Effector memory CD4-positive, alpha-beta T cell (primary cell): ENCODE results near the gene TMEM8B.

Source experiments
- DNase-seq, 3 donors: peaks; one replicate each; pipeline ENCODE4 v3.0.0-alpha.2; 2020
- H3K27ac ChIP-seq: 2 replicates; pipeline ENCODE4 v1.7.0; 2013; ENCODE audit warnings: mild to moderate bottlenecking, low read length, moderate library complexity; ENCODE audit not compliant: insufficient read depth, poor library complexity, severe bottlenecking
- H3K27me3 ChIP-seq: replicated peaks from 2 replicates; pipeline ENCODE4 v1.7.0; 2013; ENCODE audit warnings: mild to moderate bottlenecking, low read length; ENCODE audit not compliant: insufficient read depth, control insufficient read depth, poor library complexity, severe bottlenecking
- H3K36me3 ChIP-seq: 2 replicates; pipeline ENCODE4 v1.7.0; 2013; ENCODE audit warnings: mild to moderate bottlenecking, low read length, moderate library complexity; ENCODE audit not compliant: control insufficient read depth, insufficient read depth
- H3K4me1 ChIP-seq: 2 replicates; pipeline ENCODE4 v1.7.0; 2013; ENCODE audit warnings: low read length, mild to moderate bottlenecking; ENCODE audit not compliant: control insufficient read depth, insufficient read depth, poor library complexity, severe bottlenecking
- H3K4me3 ChIP-seq: 2 replicates; pipeline ENCODE4 v1.7.0; 2013; ENCODE audit warnings: low read length, low read depth, mild to moderate bottlenecking; ENCODE audit not compliant: insufficient read depth, poor library complexity, severe bottlenecking
- H3K9me3 ChIP-seq: 2 replicates; pipeline ENCODE4 v1.7.0; 2013; ENCODE audit warnings: mild to moderate bottlenecking, low read length, moderate library complexity; ENCODE audit not compliant: control insufficient read depth

TMEM8B gene

DNA sequence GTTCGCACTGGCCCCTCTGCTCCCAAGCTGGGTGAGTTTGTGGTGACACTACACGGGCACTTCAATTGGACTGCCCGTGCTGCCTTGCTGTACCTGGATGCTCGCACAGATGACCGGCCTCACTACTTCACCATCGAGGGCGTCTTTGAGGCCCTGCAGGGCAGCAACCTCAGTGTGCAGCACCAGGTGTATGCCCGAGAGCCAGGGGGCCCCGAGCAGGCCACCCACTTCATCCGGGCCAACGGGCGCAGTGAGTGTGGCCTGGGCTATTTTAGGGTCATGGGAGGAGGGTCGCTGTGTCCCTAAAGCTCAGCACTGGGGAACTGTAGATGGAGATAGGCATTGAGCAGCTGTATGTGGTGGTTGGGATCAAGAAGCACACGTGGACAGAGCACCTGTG lies 36.2 kb upstream of the TMEM8B start:
- H3K36me3 ChIP-seq: peaks cover 6% of the 10 kb centered on the region
- no peak overlapping the region for H3K4me3 ChIP-seq
- H3K27me3 ChIP-seq: no peaks in the 10 kb centered on the region
- DNase-seq: no peak
- no peak overlapping the region for H3K27ac ChIP-seq
- no peaks in the 10 kb centered on the region for H3K9me3 ChIP-seq
- no peaks in the 10 kb centered on the region for H3K4me1 ChIP-seq

DNA sequence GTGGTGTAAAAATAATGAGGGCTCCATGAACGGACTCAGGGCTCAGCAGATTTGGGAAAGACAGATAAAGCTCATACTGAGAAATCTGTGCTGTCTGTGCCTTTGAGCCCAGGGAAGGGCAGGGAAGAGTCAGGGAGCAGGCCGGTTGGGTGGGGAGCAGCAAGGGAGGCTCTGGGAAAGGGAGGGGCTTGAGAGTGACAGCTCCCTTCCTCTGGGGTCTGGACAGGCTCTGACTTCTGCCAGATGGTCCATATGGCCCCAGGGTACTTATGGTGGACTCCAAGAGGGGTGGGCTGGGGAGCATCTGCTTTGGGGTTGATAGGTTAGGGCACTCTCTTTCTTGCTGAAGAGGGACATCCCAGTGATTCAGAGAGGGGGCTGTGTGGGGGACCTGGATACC lies 35.6 kb upstream of the TMEM8B start:
- no peaks in the 10 kb centered on the region for H3K9me3 ChIP-seq
- H3K27me3 ChIP-seq: no peaks in the 10 kb centered on the region
- H3K4me1 ChIP-seq: no peaks in the 10 kb centered on the region
- DNase-seq: no peak
- H3K27ac ChIP-seq: no peak overlapping the region
- no peak overlapping the region for H3K4me3 ChIP-seq
- peaks cover 6% of the 10 kb centered on the region for H3K36me3 ChIP-seq

DNA sequence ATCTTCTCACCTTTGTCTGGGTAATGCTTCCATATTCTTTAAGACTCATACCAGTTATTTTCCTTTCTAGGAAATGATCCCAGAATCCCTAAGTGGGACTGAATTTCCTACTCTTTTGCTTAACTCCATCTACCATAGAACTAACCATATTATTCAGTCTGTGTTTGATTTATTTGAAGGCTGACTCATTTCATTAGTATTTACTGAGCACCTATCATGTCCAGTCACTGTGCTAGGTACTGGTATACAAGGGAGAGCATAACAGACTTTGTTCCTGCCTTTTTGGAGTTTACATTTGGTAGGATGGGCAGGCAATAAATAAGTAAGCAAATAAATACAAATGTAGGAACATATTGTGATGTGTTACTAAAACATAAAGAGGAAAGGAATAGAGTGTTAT lies 33.3 kb upstream of the TMEM8B start:
- no peak overlapping the region for H3K27ac ChIP-seq

DNA sequence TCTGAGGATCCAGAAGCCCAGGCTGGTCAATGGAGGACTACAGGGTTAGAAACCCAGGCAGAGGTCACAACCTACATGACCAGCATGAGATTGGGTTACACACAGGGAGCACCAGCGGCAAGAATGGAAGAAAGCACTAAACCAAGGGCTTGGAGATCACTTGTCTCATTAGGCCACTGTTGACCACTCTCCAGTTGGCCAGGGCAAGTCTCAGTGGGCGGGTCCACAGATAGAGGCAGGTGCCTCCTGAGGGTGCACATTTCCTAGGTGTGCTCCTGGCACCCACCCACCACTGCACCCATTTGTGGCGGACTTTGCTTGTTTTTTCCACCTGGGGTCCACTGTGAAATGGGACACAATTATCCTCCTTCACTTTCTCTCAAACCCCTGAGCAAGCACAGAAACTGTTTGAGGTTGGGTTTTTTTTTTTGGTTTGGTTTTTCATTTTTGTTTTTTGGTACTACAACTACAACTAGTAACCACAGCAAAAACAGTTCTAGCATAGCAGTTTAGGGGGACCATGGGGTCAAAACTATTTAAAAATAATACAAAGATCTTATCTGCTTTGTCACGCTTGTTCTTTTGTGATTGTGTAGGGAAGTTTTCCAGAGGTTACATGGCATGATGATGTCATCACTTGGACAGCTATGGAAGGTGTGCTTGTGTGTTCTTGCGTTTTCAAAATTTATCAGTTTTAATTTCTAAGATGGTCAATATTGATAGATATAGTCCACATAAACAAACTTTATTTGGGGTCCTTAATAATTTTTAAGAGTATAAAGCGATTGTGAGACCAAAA lies 31.5 kb upstream of the TMEM8B start:
- Histone ChIP-seq H3K27ac (no peak overlapping the region), H3K27me3 (no peaks in the 10 kb centered on the region), H3K4me1 (no peaks in the 10 kb centered on the region), H3K4me3 (no peak overlapping the region), H3K36me3 (peaks cover 6% of the 10 kb centered on the region), H3K9me3 (no peaks in the 10 kb centered on the region)
- no peak for DNase-seq

More for the DNA sequence above, 33.3 kb upstream of the TMEM8B start:
- Histone ChIP-seq H3K4me3 (no peak overlapping the region), H3K9me3 (no peaks in the 10 kb centered on the region), H3K4me1 (no peaks in the 10 kb centered on the region), H3K36me3 (peaks cover 6% of the 10 kb centered on the region), H3K27me3 (no peaks in the 10 kb centered on the region)
- no peak for DNase-seq

DNA sequence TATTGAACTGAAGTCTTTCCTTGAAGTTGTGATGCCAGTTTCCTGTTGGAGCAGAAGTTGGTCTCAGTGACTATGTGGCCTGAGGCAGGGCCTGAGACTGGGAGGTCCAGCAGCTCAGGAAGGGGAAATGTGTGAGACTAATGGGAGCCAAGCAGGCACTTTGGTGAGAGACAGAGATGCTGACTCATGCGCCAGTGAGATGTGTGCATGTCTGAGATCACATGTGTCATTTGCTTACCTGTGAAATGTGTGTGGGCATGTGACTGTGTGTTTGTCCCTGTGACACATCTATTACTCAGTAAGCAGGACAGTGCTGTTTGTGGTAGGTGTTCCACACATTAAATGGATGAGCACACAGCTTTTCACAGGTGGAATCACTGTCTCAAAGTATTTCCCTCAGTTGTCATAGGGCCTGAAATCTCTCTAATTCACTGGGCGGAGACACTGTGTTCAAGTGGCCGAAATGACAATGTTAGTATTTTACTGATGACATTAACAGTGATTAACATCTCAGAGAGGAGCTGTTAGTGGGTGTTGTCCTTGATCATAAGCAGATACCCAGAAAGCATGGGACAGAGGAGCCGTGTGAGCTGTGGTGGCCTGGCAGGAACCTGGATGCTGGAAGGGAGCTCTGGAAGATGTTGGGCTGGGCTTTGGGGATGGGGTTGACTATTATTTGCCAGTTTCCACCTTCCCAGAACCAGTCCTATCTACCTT lies 30.2 kb upstream of the TMEM8B start:
- H3K27ac ChIP-seq: no peak overlapping the region
- no peak overlapping the region for H3K4me3 ChIP-seq
- no peak for DNase-seq

DNA sequence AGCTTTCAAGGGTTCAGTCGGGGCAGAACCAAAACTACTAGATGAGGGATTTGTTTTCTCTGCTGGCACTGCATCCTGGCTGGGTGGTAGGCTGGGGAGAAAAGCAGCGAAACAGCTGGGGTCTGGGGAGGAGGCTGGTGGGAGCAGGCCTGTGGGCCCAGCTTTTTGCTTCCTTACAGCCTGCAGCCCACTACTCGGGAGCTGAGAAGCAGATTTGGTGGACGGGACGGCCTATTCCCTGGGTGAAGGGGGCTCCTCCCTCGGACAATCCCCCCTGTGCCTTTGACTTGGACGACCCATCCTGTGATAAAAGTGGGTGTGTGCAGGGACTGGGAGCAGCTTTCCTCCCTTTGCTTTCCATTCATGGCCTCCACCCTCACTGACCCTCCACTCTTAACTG lies 28.5 kb upstream of the TMEM8B start:
- no peak overlapping the region for H3K4me3 ChIP-seq
- peaks cover 8% of the 10 kb centered on the region for H3K36me3 ChIP-seq
- no peaks in the 10 kb centered on the region for H3K4me1 ChIP-seq
- no peak overlapping the region for H3K27ac ChIP-seq
- no peak for DNase-seq
- H3K27me3 ChIP-seq: no peaks in the 10 kb centered on the region
- no peaks in the 10 kb centered on the region for H3K9me3 ChIP-seq

More for the DNA sequence above, 30.2 kb upstream of the TMEM8B start:
- no peaks in the 10 kb centered on the region for H3K4me1 ChIP-seq
- no peaks in the 10 kb centered on the region for H3K27me3 ChIP-seq
- no peaks in the 10 kb centered on the region for H3K36me3 ChIP-seq
- no peaks in the 10 kb centered on the region for H3K9me3 ChIP-seq

DNA sequence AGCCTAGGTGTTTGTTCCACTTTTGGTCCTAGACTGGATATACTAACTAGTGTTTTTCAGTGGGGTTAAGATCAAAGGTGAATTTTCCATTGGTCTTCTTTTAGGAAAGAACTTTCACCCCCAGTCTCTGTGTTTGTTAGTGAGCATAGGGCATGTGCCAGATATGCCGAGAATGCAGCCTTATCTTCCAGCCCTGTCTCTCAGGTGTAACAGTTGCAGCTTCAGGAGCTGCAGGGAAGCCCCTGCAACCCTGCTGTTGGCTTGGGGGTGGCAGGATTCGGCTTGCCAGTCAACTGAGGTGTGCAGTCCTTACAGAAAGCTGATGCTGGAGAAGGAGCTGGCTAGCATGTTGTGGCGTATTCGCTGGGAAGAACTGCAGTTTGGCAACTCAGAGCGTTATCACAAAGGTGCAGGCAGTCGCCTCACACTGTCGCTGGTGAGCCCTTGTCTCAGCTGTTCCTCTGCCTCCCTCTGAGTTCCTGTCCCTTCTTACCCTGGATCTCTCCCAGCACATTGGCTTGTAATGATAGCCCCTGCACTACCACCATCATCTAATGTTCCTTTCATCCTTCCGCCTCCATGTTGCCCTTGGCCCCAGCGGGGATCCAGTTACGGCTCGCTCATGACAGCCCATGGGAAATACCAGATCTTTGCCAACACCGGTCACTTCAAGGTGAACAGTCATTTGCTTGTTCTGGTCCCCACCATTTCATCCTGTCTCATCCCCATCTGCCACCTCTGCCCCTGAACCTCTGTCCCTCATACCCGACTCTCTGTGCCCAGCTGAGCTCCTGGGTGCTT lies 27.5 kb upstream of the TMEM8B start:
- Histone ChIP-seq H3K27me3 (no peaks in the 10 kb centered on the region), H3K4me1 (no peaks in the 10 kb centered on the region), H3K27ac (no peak overlapping the region), H3K9me3 (no peaks in the 10 kb centered on the region), H3K4me3 (no peak overlapping the region), H3K36me3 (peaks cover 16% of the 10 kb centered on the region)
- no peak for DNase-seq

DNA sequence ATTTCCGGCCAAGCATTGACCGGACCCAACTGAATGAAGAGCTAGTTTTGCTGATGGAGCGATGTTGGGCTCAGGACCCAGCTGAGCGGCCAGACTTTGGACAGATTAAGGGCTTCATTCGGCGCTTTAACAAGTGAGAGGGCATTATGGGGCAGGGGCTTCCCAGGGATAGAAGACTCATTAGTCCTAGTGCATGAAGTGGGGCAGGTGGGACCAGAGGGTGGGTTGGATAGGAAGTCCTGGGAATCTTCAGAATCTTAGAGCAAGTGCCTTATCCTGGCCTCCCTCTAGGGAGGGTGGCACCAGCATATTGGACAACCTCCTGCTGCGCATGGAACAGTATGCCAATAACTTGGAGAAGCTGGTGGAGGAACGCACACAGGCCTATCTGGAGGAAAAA lies 22.9 kb upstream of the TMEM8B start:
- DNase-seq: no peak
- Histone ChIP-seq H3K27me3 (no peaks in the 10 kb centered on the region), H3K4me3 (no peak overlapping the region), H3K27ac (no peak overlapping the region), H3K9me3 (no peaks in the 10 kb centered on the region), H3K36me3 (peaks cover 24% of the 10 kb centered on the region), H3K4me1 (no peaks in the 10 kb centered on the region)

DNA sequence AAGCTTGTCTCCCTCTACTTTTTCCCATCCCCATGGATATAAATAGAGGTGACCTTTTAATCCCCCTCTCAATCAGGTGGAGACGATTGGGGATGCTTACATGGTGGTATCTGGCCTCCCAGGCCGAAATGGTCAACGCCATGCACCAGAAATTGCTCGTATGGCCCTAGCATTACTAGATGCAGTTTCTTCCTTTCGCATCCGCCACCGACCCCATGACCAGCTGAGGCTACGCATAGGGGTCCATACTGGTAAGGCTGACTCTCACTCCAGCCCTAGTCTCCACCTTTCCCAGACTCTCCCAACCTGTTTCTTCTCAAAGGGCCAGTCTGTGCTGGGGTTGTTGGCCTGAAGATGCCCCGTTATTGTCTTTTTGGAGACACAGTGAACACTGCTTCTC lies 20.6 kb upstream of the TMEM8B start:
- DNase-seq: no peak
- Histone ChIP-seq H3K27ac (no peak overlapping the region), H3K4me3 (no peak overlapping the region)

DNA sequence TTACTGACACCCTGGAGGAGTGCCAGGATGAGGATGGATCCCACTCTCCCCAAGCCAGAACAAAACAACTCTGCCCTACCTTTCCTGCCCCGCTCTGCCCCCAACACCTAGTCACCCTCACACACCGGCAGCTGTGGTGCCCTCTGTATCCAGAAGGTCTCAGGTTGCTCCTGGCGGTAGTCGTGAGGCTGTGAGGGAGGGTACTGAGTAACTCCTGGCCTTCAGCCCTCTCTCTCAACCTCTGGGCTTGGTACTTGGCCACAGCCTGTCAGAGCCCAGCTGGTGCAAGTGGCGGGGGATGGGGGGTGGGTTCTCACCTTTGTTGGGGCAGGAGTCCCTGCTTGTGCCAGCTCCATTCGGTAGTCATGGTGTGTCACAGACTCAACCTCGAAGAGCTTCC lies 18.9 kb upstream of the TMEM8B start:
- Histone ChIP-seq H3K9me3 (no peaks in the 10 kb centered on the region), H3K36me3 (peaks cover 20% of the 10 kb centered on the region), H3K4me1 (peaks cover 22% of the 10 kb centered on the region), H3K27ac (no peak overlapping the region), H3K4me3 (no peak overlapping the region), H3K27me3 (no peaks in the 10 kb centered on the region)
- no peak for DNase-seq

More for the DNA sequence above, 20.6 kb upstream of the TMEM8B start:
- no peaks in the 10 kb centered on the region for H3K27me3 ChIP-seq
- H3K4me1 ChIP-seq: peaks cover 12% of the 10 kb centered on the region
- peaks cover 24% of the 10 kb centered on the region for H3K36me3 ChIP-seq
- no peaks in the 10 kb centered on the region for H3K9me3 ChIP-seq
